Effector CD8-positive, alpha-beta T cell (primary cell): ENCODE measurements around the gene P4HA1.

Source experiments
- DNase-seq: peaks from one replicate; lab custom pipeline; 2025; lab: John Stamatoyannopoulos, UW

Gene P4HA1

DNA sequence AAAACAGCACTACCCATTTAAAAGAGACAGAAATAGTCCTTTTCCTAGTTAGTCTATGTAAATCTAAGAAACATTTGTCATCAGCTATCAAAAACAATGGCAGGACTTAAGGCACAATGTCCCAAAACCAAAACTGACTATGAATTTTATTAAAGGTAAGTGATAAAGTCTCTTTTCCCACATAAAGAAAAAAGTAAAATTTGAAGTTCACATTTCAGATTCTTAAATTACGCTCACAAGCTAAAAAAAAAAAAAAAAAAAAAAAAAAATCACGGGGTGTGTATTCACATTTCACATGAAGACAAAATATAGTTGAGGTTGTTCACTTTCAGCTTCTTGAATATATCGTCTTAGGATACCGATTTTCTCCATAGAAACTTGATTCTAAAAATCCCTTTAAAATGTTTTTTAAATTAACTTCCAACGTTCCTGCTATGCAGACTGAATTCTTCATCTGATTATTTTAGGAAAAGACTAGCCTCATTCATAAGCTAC, 1.6 kb downstream of the P4HA1 start:
- no peak for DNase-seq

- no peak for DNase-seq
These were observed 2.5 kb downstream of the P4HA1 start for GRCh38 chr10:73093922-73094850.

GRCh38 chr10:73092830-73093229, 3.8 kb downstream of the P4HA1 start:
- no peak for DNase-seq

GRCh38 chr10:73088304-73088703, 8.4 kb downstream of the P4HA1 start:
- DNase-seq: no peak

- DNase-seq: no peak
These were observed 9.8 kb downstream of the P4HA1 start for GRCh38 chr10:73086816-73087215.

DNA sequence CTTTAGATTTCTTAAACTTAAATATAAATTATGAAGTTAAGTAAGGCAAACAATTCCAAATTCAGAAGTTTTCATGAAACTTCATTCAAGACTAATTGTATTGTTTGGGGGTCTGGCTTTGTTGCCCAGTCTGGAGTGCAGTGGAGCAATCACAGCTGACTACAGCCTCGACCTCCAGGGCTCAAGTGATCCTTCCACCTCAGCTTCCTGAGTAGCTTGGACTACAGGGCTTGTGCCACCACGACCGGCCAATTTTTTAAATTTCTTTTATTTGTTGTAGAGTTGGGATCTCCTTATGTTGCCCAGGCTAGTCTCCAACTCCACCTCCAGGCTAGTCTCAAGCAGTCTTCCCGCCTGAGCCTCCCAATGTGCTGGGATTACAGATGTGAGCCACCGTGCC, 12.5 kb downstream of the P4HA1 start:
- no peak for DNase-seq

- no peak for DNase-seq
These were observed 13.4 kb downstream of the P4HA1 start for GRCh38 chr10:73083221-73083620.

DNA sequence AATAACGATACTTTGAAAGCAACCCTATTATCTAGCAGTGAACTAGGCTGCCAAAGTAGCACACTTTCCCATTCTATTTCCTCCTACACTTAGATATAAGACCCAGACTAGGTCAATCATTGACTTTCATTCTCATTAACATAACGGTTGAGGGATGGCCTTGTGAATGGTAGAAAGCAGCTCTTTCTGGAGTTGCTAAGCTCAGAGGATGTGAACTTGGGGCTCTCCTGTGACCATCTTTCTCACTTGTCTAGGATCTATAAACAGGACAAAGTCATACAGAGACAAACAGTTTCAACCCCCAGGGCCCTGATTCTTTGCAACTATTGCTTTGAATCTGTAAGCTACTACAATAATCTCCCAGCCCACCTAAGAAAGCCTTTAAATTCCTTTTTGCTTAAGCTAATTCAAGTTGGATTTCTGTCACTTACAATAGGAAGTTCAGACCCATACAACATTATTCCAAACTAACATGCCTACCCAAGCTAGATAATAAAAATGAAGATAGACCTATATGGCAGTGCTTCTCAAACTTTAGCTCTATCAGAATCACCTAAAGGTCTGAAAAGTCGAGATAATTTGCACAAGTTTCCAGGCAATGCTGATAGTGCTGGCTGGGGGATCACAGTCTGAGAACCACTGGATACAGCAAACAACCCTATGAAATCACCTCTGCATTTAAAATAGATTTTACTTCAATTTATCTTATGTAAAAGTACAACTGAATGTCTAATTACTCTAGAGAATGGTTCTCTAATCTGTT, 16.7 kb downstream of the P4HA1 start:
- no peak for DNase-seq

- no peak for DNase-seq
These were observed 20.1 kb downstream of the P4HA1 start for GRCh38 chr10:73076360-73077183.

- DNase-seq: no peak
These were observed 20.8 kb downstream of the P4HA1 start for GRCh38 chr10:73075829-73076228.

DNA sequence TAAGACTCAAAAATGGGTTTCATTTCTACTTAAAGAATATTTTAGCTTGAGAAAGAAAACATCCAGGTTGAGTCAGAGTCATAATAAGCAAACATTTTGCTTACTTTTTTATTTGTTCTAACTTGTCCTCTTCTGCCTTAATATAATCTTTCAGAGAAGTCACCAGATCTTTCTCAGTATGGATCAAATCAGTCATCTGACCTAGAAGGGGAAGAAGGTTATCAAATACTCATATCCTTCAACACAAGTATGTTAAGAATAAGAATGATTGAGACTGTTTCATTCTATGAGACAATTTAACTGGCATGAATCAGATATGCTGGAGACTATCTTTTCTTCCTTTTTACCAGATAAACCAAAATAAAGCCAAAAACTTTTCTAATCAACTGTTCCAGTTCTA, 23.0 kb downstream of the P4HA1 start:
- DNase-seq: no peak

DNA sequence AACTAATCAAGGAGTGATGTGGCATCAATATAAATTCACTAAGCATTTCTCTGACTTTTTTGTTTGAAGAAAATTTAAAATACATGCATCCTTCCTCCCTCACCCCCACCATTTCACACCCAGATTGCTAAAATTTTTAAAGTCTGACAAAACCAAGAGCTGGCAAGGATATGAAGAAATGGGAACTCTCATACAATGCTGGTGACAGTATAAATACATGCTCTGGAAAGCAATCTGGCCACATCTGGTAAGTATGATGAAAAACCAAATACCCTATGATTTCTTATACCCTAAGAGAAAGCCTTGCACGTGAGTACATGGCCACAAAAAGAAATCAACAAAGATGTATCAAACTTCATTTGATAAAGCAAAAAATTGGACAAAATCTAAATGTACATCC, 31.2 kb downstream of the P4HA1 start:
- DNase-seq: no peak

- no peak for DNase-seq
These were observed 34.9 kb downstream of the P4HA1 start for GRCh38 chr10:73061743-73062142.

DNA sequence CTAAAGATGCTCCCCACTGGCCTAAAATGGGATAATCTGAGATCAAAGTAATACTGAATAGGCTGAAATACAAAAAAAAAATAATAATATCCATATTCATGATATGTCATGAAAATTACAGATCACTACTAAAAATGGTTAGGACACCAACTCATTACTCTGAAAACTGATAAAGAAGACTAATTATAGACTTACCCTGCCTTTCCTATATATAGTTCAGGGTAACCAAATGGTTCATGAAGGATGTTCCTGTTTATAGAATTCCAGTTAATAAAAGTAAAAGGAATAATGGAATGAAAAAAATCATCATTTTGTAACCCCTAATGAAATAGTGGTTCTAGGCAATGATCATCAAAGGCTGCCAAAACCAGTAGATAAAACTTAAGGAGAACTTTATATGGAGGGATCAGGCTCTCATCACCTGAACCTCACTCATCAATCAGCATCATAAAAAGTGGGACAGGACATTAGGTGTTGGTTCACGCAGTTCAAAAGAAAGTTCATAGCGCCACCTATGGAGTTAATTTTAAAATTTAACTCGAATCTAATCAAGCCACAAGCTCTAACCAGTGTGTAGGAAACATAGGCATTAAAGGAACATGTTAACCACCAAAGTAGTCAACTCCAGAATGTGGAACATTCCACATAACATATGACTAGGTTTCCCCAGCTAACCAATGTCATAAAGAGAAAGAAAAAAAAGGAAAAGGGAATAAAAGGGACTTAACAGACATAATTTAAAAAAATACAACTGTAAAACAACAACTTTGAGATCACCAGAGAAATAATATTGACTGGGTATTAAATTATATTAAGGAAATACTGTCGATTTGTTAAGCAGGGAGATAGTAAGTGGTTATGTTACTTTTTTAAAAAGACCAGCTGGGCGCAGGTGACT, 35.7 kb downstream of the P4HA1 start:
- DNase-seq: no peak

DNA sequence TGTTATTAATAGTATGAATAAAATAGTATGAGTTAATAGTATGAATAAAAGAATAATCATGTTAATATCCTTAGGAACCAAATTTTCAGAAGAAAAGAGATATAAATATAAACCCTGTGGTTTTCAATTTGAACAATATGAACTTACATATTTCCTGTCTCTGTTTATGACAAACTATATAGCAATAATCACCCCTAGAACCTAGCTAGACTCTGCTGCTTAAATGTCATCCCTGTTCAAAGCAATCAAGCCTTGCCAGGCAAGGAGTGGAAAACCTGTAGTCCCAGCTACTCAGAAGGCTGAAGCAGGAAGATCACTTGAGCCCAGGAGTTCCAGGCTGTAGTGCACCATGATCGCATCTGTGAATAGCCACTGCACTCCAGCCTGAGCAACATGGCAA, 36.5 kb downstream of the P4HA1 start:
- DNase-seq: no peak

DNA sequence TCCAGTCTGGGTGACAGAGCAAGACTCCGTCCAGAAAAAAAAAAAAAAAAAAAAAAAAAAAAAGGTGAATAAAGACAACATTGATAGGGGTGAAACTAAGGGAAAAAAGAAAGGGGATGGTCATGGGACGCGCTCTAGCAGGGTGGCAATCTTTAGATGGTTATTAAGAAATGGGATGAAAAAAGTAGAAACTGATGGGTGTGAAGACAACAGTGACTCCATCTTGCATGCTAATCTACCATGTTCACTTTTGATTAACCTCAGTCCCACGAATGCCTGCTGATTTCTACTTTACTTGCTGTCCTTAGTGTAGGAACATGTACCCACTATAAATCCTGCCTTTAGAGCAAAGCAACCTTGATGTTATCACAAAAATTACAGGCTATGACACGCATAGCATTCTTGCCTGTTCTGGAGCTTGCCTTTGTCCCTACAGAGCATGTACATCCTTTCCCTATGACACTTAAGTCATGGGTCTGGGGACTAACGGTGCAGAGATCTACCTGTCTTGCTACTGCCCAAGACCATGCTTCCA, 38.5 kb downstream of the P4HA1 start:
- DNase-seq: no peak

DNA sequence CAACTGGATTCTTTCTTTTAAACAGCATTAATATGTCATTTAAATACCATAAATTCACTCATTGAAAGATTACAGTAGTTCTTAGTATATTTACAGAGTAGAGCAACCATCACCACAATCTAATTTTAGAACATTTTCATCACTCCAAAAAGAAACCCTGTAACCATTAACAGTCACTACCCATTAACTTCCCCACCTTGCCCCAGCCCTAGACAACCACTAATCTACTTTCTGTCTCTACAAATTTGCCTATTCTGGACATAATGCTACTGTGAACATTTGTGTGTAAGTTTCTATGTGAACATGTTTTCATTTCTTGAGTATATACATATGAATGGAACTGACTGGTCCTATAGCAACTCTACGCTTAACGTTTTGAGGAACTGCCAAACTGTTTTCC, 42.4 kb downstream of the P4HA1 start:
- DNase-seq: no peak

GRCh38 chr10:73053275-73053674, 43.4 kb downstream of the P4HA1 start:
- no peak for DNase-seq

- DNase-seq: no peak
These were observed 52.0 kb downstream of the P4HA1 start for GRCh38 chr10:73044378-73045285.
